ENCODE data around the gene TCF7L1.
A peak's percentile ranks its signal among the peaks of the same experiment; 100 is the strongest.

The TCF7L1 gene

GRCh38 chr2:85164145-85164569, 31.0 kb downstream of the TCF7L1 start:
- DNase-seq = no peak

- DNase-seq = no peak
These were observed 32.0 kb downstream of the TCF7L1 start for GRCh38 chr2:85165088-85165690.

- DNase-seq = no peak
These were observed 32.8 kb downstream of the TCF7L1 start for GRCh38 chr2:85166021-85166420.

- DNase-seq = no peak
These were observed 34.3 kb downstream of the TCF7L1 start for GRCh38 chr2:85167479-85167878.

GRCh38 chr2:85168942-85169341, 35.8 kb downstream of the TCF7L1 start:
- no peak for DNase-seq

GRCh38 chr2:85169581-85169980, 36.4 kb downstream of the TCF7L1 start:
- DNase-seq = no peak

- DNase-seq = no peak
These were observed 37.8 kb downstream of the TCF7L1 start for GRCh38 chr2:85170938-85171475.

- DNase-seq = no peak
These were observed 38.7 kb downstream of the TCF7L1 start for GRCh38 chr2:85171916-85172315.

GRCh38 chr2:85173909-85174308, 40.7 kb downstream of the TCF7L1 start:
- DNase-seq = no peak

GRCh38 chr2:85174943-85175342, 41.8 kb downstream of the TCF7L1 start:
- peak; percentile 76 for DNase-seq

- DNase-seq = peak; percentile 34
These were observed 42.4 kb downstream of the TCF7L1 start for GRCh38 chr2:85175369-85176299.

GRCh38 chr2:85177031-85177824, 44.0 kb downstream of the TCF7L1 start:
- DNase-seq = no peak

- no peak for DNase-seq
These were observed 45.0 kb downstream of the TCF7L1 start for GRCh38 chr2:85178154-85178553.

- DNase-seq = no peak
These were observed 45.8 kb downstream of the TCF7L1 start for GRCh38 chr2:85178980-85179411.

- no peak for DNase-seq
These were observed 46.3 kb downstream of the TCF7L1 start for GRCh38 chr2:85179541-85179940.

- DNase-seq = no peak
These were observed 47.3 kb downstream of the TCF7L1 start for GRCh38 chr2:85180322-85181133.

GRCh38 chr2:85181134-85181631, 48.0 kb downstream of the TCF7L1 start:
- DNase-seq = no peak

GRCh38 chr2:85181844-85182456, 48.8 kb downstream of the TCF7L1 start:
- DNase-seq = no peak

GRCh38 chr2:85183076-85183475, 49.9 kb downstream of the TCF7L1 start:
- DNase-seq = no peak

- no peak for DNase-seq
These were observed 50.3 kb downstream of the TCF7L1 start for GRCh38 chr2:85183479-85183878.

GRCh38 chr2:85184231-85184630, 51.0 kb downstream of the TCF7L1 start:
- DNase-seq = no peak

GRCh38 chr2:85184990-85185389, 51.8 kb downstream of the TCF7L1 start:
- DNase-seq = no peak

All from NCI-H2107 (cell line).